ENCODE data around the gene GRK5. TPM values are rescaled to one million over a fixed set of nuclear protein-coding genes. Genes with fewer than 3 reads are reported as not detected.

The GRK5 gene
- total RNA-seq, 1 donor from 2014 or later = 2.8 TPM

DNA sequence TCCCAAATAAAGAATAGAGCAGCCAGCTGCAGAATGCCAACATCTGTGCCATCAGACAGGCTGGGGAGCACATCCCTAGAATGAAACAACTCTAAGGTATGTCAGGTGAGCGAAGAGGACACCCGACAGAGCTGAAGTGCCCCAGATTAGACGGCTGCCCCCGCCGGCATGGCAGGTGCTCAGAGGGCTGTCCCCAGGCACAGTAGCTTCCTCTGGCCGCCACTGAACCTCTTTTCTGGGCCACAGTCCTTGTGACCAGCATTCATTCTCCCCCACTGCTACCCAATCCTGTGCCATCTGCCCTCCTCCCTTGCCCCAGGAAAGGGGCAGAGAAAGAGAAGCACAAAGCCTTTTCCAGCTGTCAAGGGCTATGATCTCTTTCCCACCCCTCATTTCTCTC is 293.4 kb downstream of the GRK5 start:
- no peaks in the 10 kb centered on the region for H3K27me3 ChIP-seq (ENCODE audit: control insufficient read depth, insufficient read depth, low read length)
- H3K36me3 ChIP-seq (ENCODE audit: control insufficient read depth, insufficient read depth, low read length) = no peaks in the 10 kb centered on the region
- no peak for TF ChIP-seq CTCF (IDR thresholded peaks at IDR 0.05; ENCODE audit: insufficient read depth, low read length, poor library complexity, severe bottlenecking)
- DNase-seq (ENCODE audit: low read depth) = no peak
- H3K4me3 ChIP-seq (ENCODE audit: low read depth, low read length) = no peak overlapping the region

DNA sequence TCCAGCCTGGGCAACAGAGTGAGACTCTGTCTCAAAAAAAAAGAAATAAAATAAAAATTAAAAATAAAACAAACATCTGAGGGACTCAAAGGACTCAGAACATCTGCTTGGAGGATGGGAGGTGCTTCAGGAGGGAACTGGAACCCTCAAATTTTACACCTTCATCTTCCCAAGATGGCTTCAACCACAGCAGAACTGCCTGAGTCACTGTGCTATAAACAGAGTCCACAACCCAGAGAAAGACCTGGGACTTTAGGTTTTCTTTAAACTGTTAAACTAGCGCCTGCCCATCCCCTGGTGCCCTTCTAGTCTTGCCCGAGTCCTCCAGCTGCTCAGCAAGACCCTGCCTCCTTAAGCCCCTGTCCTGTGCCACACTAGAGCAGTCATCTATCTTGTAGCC is 294.3 kb downstream of the GRK5 start:
- no peak for DNase-seq (ENCODE audit: low read depth)
- no peaks in the 10 kb centered on the region for H3K36me3 ChIP-seq (ENCODE audit: control insufficient read depth, insufficient read depth, low read length)
- no peaks in the 10 kb centered on the region for H3K27me3 ChIP-seq (ENCODE audit: control insufficient read depth, insufficient read depth, low read length)
- H3K4me3 ChIP-seq (ENCODE audit: low read depth, low read length) = no peak overlapping the region
- TF ChIP-seq CTCF (IDR thresholded peaks at IDR 0.05; ENCODE audit: insufficient read depth, low read length, poor library complexity, severe bottlenecking) = no peak

GRCh38 chr10:119502209-119502608 is 294.8 kb downstream of the GRK5 start:
- Histone ChIP-seq H3K27me3 (ENCODE audit: control insufficient read depth, insufficient read depth, low read length) (no peaks in the 10 kb centered on the region), H3K36me3 (ENCODE audit: control insufficient read depth, insufficient read depth, low read length) (no peaks in the 10 kb centered on the region), H3K4me3 (ENCODE audit: low read depth, low read length) (no peak overlapping the region)
- DNase-seq (ENCODE audit: low read depth) = no peak
- no peak for TF ChIP-seq CTCF (IDR thresholded peaks at IDR 0.05; ENCODE audit: insufficient read depth, low read length, poor library complexity, severe bottlenecking)

- no peaks in the 10 kb centered on the region for H3K27me3 ChIP-seq (ENCODE audit: control insufficient read depth, insufficient read depth, low read length)
- DNase-seq (ENCODE audit: low read depth) = no peak
- no peak overlapping the region for H3K4me3 ChIP-seq (ENCODE audit: low read depth, low read length)
- no peaks in the 10 kb centered on the region for H3K36me3 ChIP-seq (ENCODE audit: control insufficient read depth, insufficient read depth, low read length)
- TF ChIP-seq CTCF (IDR thresholded peaks at IDR 0.05; ENCODE audit: insufficient read depth, low read length, poor library complexity, severe bottlenecking) = no peak
Observed at GRCh38 chr10:119502618-119503155, 295.3 kb downstream of the GRK5 start.

- Histone ChIP-seq H3K36me3 (ENCODE audit: control insufficient read depth, insufficient read depth, low read length) (no peaks in the 10 kb centered on the region), H3K4me3 (ENCODE audit: low read depth, low read length) (no peak overlapping the region), H3K27me3 (ENCODE audit: control insufficient read depth, insufficient read depth, low read length) (no peaks in the 10 kb centered on the region)
- DNase-seq (ENCODE audit: low read depth) = no peak
- no peak for TF ChIP-seq CTCF (IDR thresholded peaks at IDR 0.05; ENCODE audit: insufficient read depth, low read length, poor library complexity, severe bottlenecking)
Observed at GRCh38 chr10:119503821-119504220, 296.4 kb downstream of the GRK5 start.

DNA sequence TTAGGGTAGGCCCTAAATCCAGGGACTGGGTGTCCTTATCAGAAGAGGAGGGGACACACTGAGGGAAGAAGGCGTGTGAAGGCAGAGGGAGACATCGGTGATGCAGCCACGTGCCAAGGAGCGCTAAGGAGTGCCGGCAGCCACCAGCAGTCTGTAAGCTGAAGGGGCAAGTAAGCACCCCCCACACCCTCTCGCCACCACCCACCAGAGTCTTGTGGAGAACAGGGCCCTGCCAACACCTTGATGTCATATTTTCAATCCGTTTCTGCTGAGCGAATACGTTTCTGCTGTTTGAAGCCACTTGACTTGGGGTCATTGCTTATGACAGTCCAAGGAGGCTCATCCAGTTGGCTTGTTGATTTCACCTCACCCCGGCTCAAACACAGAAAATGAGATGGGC is 297.3 kb downstream of the GRK5 start:
- H3K27me3 ChIP-seq (ENCODE audit: control insufficient read depth, insufficient read depth, low read length) = no peaks in the 10 kb centered on the region
- TF ChIP-seq CTCF (IDR thresholded peaks at IDR 0.05; ENCODE audit: insufficient read depth, low read length, poor library complexity, severe bottlenecking) = no peak
- no peaks in the 10 kb centered on the region for H3K36me3 ChIP-seq (ENCODE audit: control insufficient read depth, insufficient read depth, low read length)
- no peak for DNase-seq (ENCODE audit: low read depth)
- H3K4me3 ChIP-seq (ENCODE audit: low read depth, low read length) = no peak overlapping the region
